GM23248 (cell line): ENCODE data around the gene GEMIN4. TPM values are rescaled to one million over a fixed set of nuclear protein-coding genes. Genes with fewer than 3 reads are reported as not detected.
A peak's percentile ranks its signal among the peaks of the same experiment; 100 is the strongest.

Experiments
- DNase-seq: peaks from one replicate; pipeline ENCODE4 v3.0.0-alpha.2; 2015
- H2AFZ ChIP-seq: fragments of 200-600 bp; sonication (generic); 2 replicates; pipeline ENCODE4 v1.6.1; 2016; ENCODE audit warnings: antibody characterized with exemption
- H3F3A ChIP-seq: fragments of 200-600 bp; sonication (generic); 2 replicates; pipeline ENCODE4 v1.6.1; 2016; ENCODE audit warnings: mild to moderate bottlenecking, antibody characterized with exemption, mixed run types; ENCODE audit not compliant: insufficient read depth
- H3K27ac ChIP-seq: fragments of 200-600 bp; sonication (generic); 2 replicates; pipeline ENCODE4 v1.5.1; 2016; ENCODE audit warnings: mild to moderate bottlenecking
- H3K27me3 ChIP-seq: fragments of 200-600 bp; sonication (generic); replicated peaks from 2 replicates; pipeline ENCODE4 v1.6.1; 2016; ENCODE audit warnings: mild to moderate bottlenecking; ENCODE audit not compliant: insufficient read depth
- H3K36me3 ChIP-seq: fragments of 200-600 bp; sonication (generic); 2 replicates; pipeline ENCODE4 v1.6.1; 2016; ENCODE audit warnings: low read depth, mild to moderate bottlenecking
- H3K4me1 ChIP-seq: fragments of 200-600 bp; sonication (generic); 2 replicates; pipeline ENCODE4 v1.6.1; 2016; ENCODE audit warnings: mild to moderate bottlenecking; ENCODE audit not compliant: insufficient read depth
- H3K4me2 ChIP-seq: fragments of 200-600 bp; sonication (generic); one replicate; pipeline ENCODE4 v1.6.1; 2016; ENCODE audit warnings: mild to moderate bottlenecking; ENCODE audit not compliant: unreplicated experiment
- H3K4me3 ChIP-seq: fragments of 200-600 bp; sonication (generic); 2 replicates; pipeline ENCODE4 v1.5.1; 2016; ENCODE audit warnings: mild to moderate bottlenecking
- H3K79me2 ChIP-seq: fragments of 200-600 bp; sonication (generic); 2 replicates; pipeline ENCODE4 v1.6.1; 2016; ENCODE audit warnings: mild to moderate bottlenecking; ENCODE audit not compliant: insufficient read depth
- H3K9ac ChIP-seq: fragments of 200-600 bp; sonication (generic); 2 replicates; pipeline ENCODE4 v1.6.1; 2016; ENCODE audit warnings: mild to moderate bottlenecking
- H3K9me2 ChIP-seq: fragments of 200-600 bp; sonication (generic); 2 replicates; pipeline ENCODE4 v1.6.1; 2016; ENCODE audit warnings: mixed run types, mild to moderate bottlenecking, moderate library complexity; ENCODE audit not compliant: insufficient read depth
- H3K9me3 ChIP-seq: fragments of 200-600 bp; sonication (generic); one replicate; pipeline ENCODE4 v1.6.1; 2017; ENCODE audit warnings: low read depth
- H4K20me1 ChIP-seq: fragments of 200-600 bp; sonication (generic); 2 replicates; pipeline ENCODE4 v1.6.0; 2016; ENCODE audit not compliant: insufficient read depth
- EZH2 ChIP-seq: fragments of 200-600 bp; sonication (generic); IDR thresholded peaks from 2 replicates; pipeline ENCODE4 v1.6.1; 2018; ENCODE audit warnings: antibody characterized with exemption, mild to moderate bottlenecking; ENCODE audit not compliant: insufficient read depth, poor library complexity, severe bottlenecking
- EZH2phosphoT487 ChIP-seq: fragments of 200-600 bp; sonication (generic); IDR thresholded peaks from 2 replicates; pipeline ENCODE4 v1.6.1; 2018; ENCODE audit warnings: antibody characterized with exemption, moderate library complexity, mild to moderate bottlenecking, low read depth; ENCODE audit not compliant: insufficient read depth
- WGBS, 2 experiments: methylation state at CpG; one replicate each; pipeline ENCODE4 v1.1.6; 2015 to 2017; ENCODE audit warnings: low lambda C conversion rate in 2 of 2, low coverage in 1 of 2; ENCODE audit errors: missing lambda C conversion rate in 2 of 2; 5-methylcytosine and 5-hydroxymethylcytosine counted together
- in situ Hi-C: fragments of 300-500 bp; cut with MboI; formaldehyde crosslinking; loops from 2 replicates; pipeline ENCODE4 v1.15.0; 2020
- polyA plus RNA-seq: library from polyadenylated mRNA; unstranded; fragments of >200 nt; fragmentation: Nextera tagmentation; extraction: Ambion mirVana; gene quantifications from 2 replicates; pipeline ENCODE4 v1.2.1, GENCODE V29; 2016
- total RNA-seq: library from RNA; depleted of rRNA; stranded (reverse); fragments of >200 nt; shearing (Covaris generic); gene quantifications from 2 replicates; pipeline ENCODE4 v1.2.3, GENCODE V29; 2014; rRNA removed

The GEMIN4 gene
- total RNA-seq (9.7 and 11.1 TPM in 2 replicates), polyA plus RNA-seq (18.0 and 18.2 TPM in 2 replicates)

- in situ Hi-C loops = no loop called here
- peaks cover 40% of the 10 kb centered on the region for H3K79me2 ChIP-seq
- H2AFZ ChIP-seq = peak within 1 kb of the TSS; percentile 99
- 1% methylated on average over 32 to 54 of the region's 87 CpGs for WGBS, 2 experiments
- H3K4me1 ChIP-seq = peaks cover 11% of the 10 kb centered on the region; the same call in 1 of the 2 replicates
- H3K27ac ChIP-seq = peak within 1 kb of the TSS; percentile 30
- H3K36me3 ChIP-seq = no peaks in the 10 kb centered on the region
- no peaks in the 10 kb centered on the region for H3K27me3 ChIP-seq
- H4K20me1 ChIP-seq = no peaks in the 10 kb centered on the region
- H3K4me3 ChIP-seq = peak within 1 kb of the TSS; percentile 85
- peaks cover 15% of the 10 kb centered on the region for H3F3A ChIP-seq
- TF ChIP-seq EZH2phosphoT487 = no peak
- DNase-seq = peak; percentile 93
- no peaks in the 10 kb centered on the region for H3K9me3 ChIP-seq
- peak within 1 kb of the TSS; percentile 88 for H3K9ac ChIP-seq
- peak within 1 kb of the TSS; percentile 95 for H3K4me2 ChIP-seq
- no peaks in the 10 kb centered on the region for H3K9me2 ChIP-seq
These were observed at the start of gene GEMIN4 for GRCh38 chr17:752002-752619. Gene GEMIN4, minus strand, starts transcription at chr17:752264. Its CDS starts 122 bp downstream, at chr17:752142.

- Histone ChIP-seq H4K20me1 (no peaks in the 10 kb centered on the region), H3K79me2 (no peaks in the 10 kb centered on the region), H3K4me2 (no peak overlapping the region), H3F3A (no peaks in the 10 kb centered on the region), H3K9me2 (no peaks in the 10 kb centered on the region), H3K27me3 (no peaks in the 10 kb centered on the region), H3K36me3 (no peaks in the 10 kb centered on the region), H3K9me3 (no peaks in the 10 kb centered on the region), H3K9ac (no peak overlapping the region), H3K4me3 (no peak overlapping the region), H3K4me1 (no peaks in the 10 kb centered on the region), H2AFZ (no peak overlapping the region), H3K27ac (no peak overlapping the region)
- DNase-seq = no peak
- 87 to 94% methylated on average over 6 of the region's 6 CpGs for WGBS, 2 experiments
- no peak for TF ChIP-seq EZH2phosphoT487
- TF ChIP-seq EZH2 = no peak
- in situ Hi-C loops = no loop called here
These were observed 49.6 kb upstream of the GEMIN4 start for GRCh38 chr17:801660-802059.

- no peaks in the 10 kb centered on the region for H3F3A ChIP-seq
- no peak overlapping the region for H3K4me2 ChIP-seq
- no peaks in the 10 kb centered on the region for H3K79me2 ChIP-seq
- H3K9me3 ChIP-seq = no peaks in the 10 kb centered on the region
- no peak overlapping the region for H2AFZ ChIP-seq
- H3K27ac ChIP-seq = no peak overlapping the region
- WGBS, 2 experiments = 92 to 94% methylated on average over 36 to 39 of the region's 39 CpGs
- H4K20me1 ChIP-seq = no peaks in the 10 kb centered on the region
- no peaks in the 10 kb centered on the region for H3K36me3 ChIP-seq
- H3K4me1 ChIP-seq = no peaks in the 10 kb centered on the region
- H3K9ac ChIP-seq = no peak overlapping the region
- H3K27me3 ChIP-seq = no peaks in the 10 kb centered on the region
- no peak for DNase-seq
- in situ Hi-C loops = no loop called here
- H3K9me2 ChIP-seq = no peaks in the 10 kb centered on the region
- no peak overlapping the region for H3K4me3 ChIP-seq
- TF ChIP-seq EZH2phosphoT487 = no peak
- no peak for TF ChIP-seq EZH2
These were observed 48.6 kb upstream of the GEMIN4 start for GRCh38 chr17:800446-801242.

GRCh38 chr17:799261-799660, 47.2 kb upstream of the GEMIN4 start:
- in situ Hi-C loops = no loop called here
- 89 to 90% methylated on average over 11 of the region's 11 CpGs for WGBS, 2 experiments
- H3K27ac ChIP-seq = no peak overlapping the region
- DNase-seq = no peak
- H3K27me3 ChIP-seq = no peaks in the 10 kb centered on the region
- H2AFZ ChIP-seq = no peak overlapping the region
- no peaks in the 10 kb centered on the region for H3K9me2 ChIP-seq
- H3F3A ChIP-seq = no peaks in the 10 kb centered on the region
- no peaks in the 10 kb centered on the region for H3K4me1 ChIP-seq
- no peaks in the 10 kb centered on the region for H3K79me2 ChIP-seq
- no peak overlapping the region for H3K9ac ChIP-seq
- no peak overlapping the region for H3K4me2 ChIP-seq
- no peak for TF ChIP-seq EZH2
- no peak for TF ChIP-seq EZH2phosphoT487
- no peaks in the 10 kb centered on the region for H3K36me3 ChIP-seq
- H3K4me3 ChIP-seq = no peak overlapping the region
- H4K20me1 ChIP-seq = no peaks in the 10 kb centered on the region
- H3K9me3 ChIP-seq = no peaks in the 10 kb centered on the region
